HL-60 (cell line): ENCODE measurements around the gene ANKDD1A.

Experiments used
- DNase-seq, 2 experiments: peaks; one replicate each; pipeline ENCODE4 v3.0.0-alpha.2; 2010 to 2020; ENCODE audit warnings: low read depth in 1 of 2, low spot score in 1 of 2
- H3K27ac ChIP-seq: fragments of 250-450 bp; sonication (Bioruptor Pico); replicated peaks from 2 replicates; pipeline ENCODE4 v1.5.1; 2020; ENCODE audit warnings: mild to moderate bottlenecking, moderate library complexity
- H3K27me3 ChIP-seq: fragments of 250-450 bp; sonication (Bioruptor Pico); 2 replicates; pipeline ENCODE4 v1.5.1; 2021; ENCODE audit warnings: mild to moderate bottlenecking, moderate library complexity; ENCODE audit not compliant: insufficient read depth, poor library complexity, severe bottlenecking
- H3K4me3 ChIP-seq: replicated peaks from 2 replicates; pipeline ENCODE4 v1.5.1; 2011; ENCODE audit warnings: mild to moderate bottlenecking, control low read depth, low read length; ENCODE audit not compliant: insufficient read depth
- CTCF ChIP-seq: IDR thresholded peaks from one replicate; pipeline ENCODE4 v1.5.1; 2011; ENCODE audit warnings: low read length, control low read depth, inconsistent platforms; ENCODE audit not compliant: insufficient read depth
- GABPA ChIP-seq: IDR thresholded peaks from 2 replicates; pipeline ENCODE4 v1.6.1; 2012; ENCODE audit warnings: low read depth
- POLR2AphosphoS5 ChIP-seq: IDR thresholded peaks from 2 replicates; pipeline ENCODE4 v1.6.1; 2012; ENCODE audit warnings: low read depth
- REST ChIP-seq: IDR thresholded peaks from 2 replicates; pipeline ENCODE4 v1.6.1; 2012; ENCODE audit warnings: low read depth; ENCODE audit not compliant: insufficient replicate concordance
- SPI1 ChIP-seq: IDR thresholded peaks from 2 replicates; pipeline ENCODE4 v1.6.1; 2012; ENCODE audit warnings: low read depth, mild to moderate bottlenecking, borderline replicate concordance

Gene ANKDD1A

GRCh38 chr15:64891561-64891960 is 20.1 kb upstream of the ANKDD1A start:
- Histone ChIP-seq H3K4me3 (no peak overlapping the region), H3K27ac (peak overlapping the region; percentile 86), H3K27me3 (no peaks in the 10 kb centered on the region)
- no peak for DNase-seq
- TF ChIP-seq POLR2AphosphoS5, result no peak
- peak; percentile 35; the same call in 1 of the 2 replicates for TF ChIP-seq SPI1

GRCh38 chr15:64892847-64893403 is 18.8 kb upstream of the ANKDD1A start:
- TF ChIP-seq GABPA (no peak), CTCF (no peak), SPI1 (no peak), POLR2AphosphoS5 (no peak), REST (no peak)
- Histone ChIP-seq H3K4me3 (no peak overlapping the region), H3K27me3 (no peaks in the 10 kb centered on the region), H3K27ac (peak overlapping the region; percentile 86)
- DNase-seq, result no peak

DNA sequence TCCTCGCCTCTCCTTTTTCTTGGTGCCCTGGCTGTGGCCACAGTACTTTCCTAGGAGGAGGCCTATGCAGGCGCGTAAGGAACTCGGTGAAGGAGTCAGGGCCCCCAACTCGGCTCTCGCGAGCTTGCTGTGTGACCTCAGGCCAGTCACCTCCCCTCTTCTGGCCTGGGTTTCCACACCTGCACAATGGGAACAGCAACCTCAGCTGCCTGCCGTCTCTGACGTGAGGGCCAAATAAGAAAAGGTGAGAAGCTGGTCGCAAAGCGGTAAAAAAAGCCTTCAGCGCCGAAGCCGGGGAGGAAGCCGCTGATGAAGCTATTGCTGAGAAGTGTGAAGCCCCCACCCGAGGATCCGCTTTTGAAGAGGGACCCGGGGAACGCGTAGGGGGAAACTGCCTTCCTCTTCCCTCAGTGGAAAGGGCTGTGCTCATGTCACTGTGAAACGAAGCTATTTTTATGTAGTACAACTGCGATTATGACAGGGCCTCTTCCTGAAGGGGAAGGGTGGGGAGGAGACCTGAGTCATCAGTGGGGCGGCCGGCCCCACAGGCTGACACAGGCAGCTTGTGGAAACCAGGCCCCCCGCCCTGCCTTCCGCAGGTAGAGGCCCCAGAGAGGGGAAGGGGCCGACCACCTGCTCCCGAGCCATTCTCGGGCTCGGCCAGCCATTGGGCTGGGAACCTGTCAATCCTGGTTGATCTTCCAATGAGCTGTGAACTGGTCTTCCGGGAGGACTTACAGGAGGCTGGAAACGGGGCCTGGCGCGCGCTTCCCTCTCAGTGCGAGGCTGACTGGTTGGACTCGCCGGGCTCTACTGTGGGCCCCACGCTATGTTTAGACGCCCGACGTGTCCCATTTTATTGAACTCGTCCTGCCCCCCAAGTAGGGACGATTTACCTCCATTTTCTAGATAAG is 18.0 kb upstream of the ANKDD1A start:
- DNase-seq, result peak; percentile 99 to 100
- Histone ChIP-seq H3K27ac (peak overlapping the region; percentile 86), H3K27me3 (no peaks in the 10 kb centered on the region), H3K4me3 (peak overlapping the region; percentile 32)
- TF ChIP-seq POLR2AphosphoS5, result peak; percentile 72
- no peak for TF ChIP-seq GABPA
- TF ChIP-seq CTCF, result no peak
- peak; percentile 42; the same call in 1 of the 2 replicates for TF ChIP-seq SPI1
- peak; percentile 19 for TF ChIP-seq REST

DNA sequence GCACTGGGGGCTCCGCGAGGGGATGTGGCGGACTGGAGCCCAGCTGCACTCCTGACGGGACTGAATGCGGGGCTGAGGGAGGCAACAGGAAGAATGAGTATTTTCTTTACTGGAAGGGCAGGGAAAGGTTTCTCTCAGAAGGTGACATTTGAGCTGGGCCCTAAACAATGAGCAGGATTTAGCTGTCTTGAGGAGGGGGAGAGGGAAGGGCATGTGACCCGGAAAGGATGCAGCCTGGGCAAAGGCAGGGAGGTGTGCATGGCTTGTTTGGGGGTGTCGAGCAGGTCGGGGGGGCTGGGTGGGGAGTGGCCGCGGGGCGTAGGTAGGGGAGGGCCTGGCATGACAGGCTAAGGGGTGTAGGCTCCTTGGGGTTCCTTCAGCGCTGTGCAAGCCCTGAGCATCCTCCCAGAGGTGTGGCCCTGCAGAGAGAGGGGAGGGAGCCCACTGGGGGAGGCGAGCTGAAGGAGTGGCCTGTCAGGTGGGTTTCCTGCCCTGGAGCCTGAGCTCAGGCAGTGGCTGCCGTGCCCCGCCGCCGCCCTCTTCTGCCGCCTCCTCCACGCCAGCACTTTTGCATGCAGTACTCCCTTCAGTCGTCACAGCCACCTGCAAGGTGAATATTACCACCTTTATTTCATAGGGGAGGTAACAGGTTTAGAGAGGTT is 17.2 kb upstream of the ANKDD1A start:
- Histone ChIP-seq H3K4me3 (peak overlapping the region; percentile 32), H3K27ac (peak overlapping the region; percentile 86), H3K27me3 (no peaks in the 10 kb centered on the region)
- peak in 1 of 2 experiments; percentile 56 for DNase-seq
- no peak for TF ChIP-seq SPI1
- TF ChIP-seq GABPA, result no peak
- TF ChIP-seq CTCF, result no peak
- TF ChIP-seq REST, result no peak
- no peak for TF ChIP-seq POLR2AphosphoS5
